Loucy (cell line): ENCODE measurements around the gene ABHD12B.

ENCODE experiments used
- H2AFZ ChIP-seq: fragments of 200-600 bp; sonication (generic); 2 replicates; pipeline ENCODE4 v1.6.0; 2016; ENCODE audit warnings: antibody characterized with exemption, mild to moderate bottlenecking, low read length, moderate library complexity
- H3F3A ChIP-seq: fragments of 200-600 bp; 2 replicates; pipeline ENCODE4 v1.6.0; 2016; ENCODE audit warnings: antibody characterized with exemption, low read depth, mild to moderate bottlenecking
- H3K27me3 ChIP-seq: fragments of 200-600 bp; sonication (generic); 2 replicates; pipeline ENCODE4 v1.6.1; 2014; ENCODE audit warnings: low read length, mild to moderate bottlenecking; ENCODE audit not compliant: insufficient read depth, poor library complexity, severe bottlenecking
- H3K36me3 ChIP-seq: fragments of 200-600 bp; sonication (generic); 2 replicates; pipeline ENCODE4 v1.6.1; 2016; ENCODE audit warnings: low read length; ENCODE audit not compliant: insufficient read depth
- H3K4me1 ChIP-seq: fragments of 200-600 bp; sonication (generic); 2 replicates; pipeline ENCODE4 v1.5.1; 2014; ENCODE audit warnings: low read length, mild to moderate bottlenecking; ENCODE audit not compliant: insufficient read depth, poor library complexity, severe bottlenecking
- H3K4me2 ChIP-seq: fragments of 200-600 bp; sonication (generic); 2 replicates; pipeline ENCODE4 v1.6.0; 2014; ENCODE audit warnings: antibody characterized with exemption, low read length, low read depth, mild to moderate bottlenecking; ENCODE audit not compliant: poor library complexity, severe bottlenecking
- H3K4me3 ChIP-seq: fragments of 200-600 bp; sonication (generic); 2 replicates; pipeline ENCODE4 v1.5.1; 2014; ENCODE audit warnings: low read length, mild to moderate bottlenecking, mixed read lengths; ENCODE audit not compliant: poor library complexity, severe bottlenecking
- H3K79me2 ChIP-seq: fragments of 200-600 bp; sonication (generic); 2 replicates; pipeline ENCODE4 v1.6.1; 2014; ENCODE audit warnings: low read length; ENCODE audit not compliant: insufficient read depth
- H3K9ac ChIP-seq: fragments of 200-600 bp; sonication (generic); 2 replicates; pipeline ENCODE4 v1.6.0; 2014; ENCODE audit warnings: mild to moderate bottlenecking, low read depth, low read length, moderate library complexity; ENCODE audit not compliant: poor library complexity, severe bottlenecking
- H3K9me2 ChIP-seq: fragments of 200-600 bp; sonication (generic); replicated peaks from 2 replicates; pipeline ENCODE4 v1.6.1; 2016; ENCODE audit warnings: low read depth, low read length, mixed read lengths
- H3K9me3 ChIP-seq: fragments of 200-600 bp; sonication (generic); 2 replicates; pipeline ENCODE4 v1.6.1; 2014; ENCODE audit warnings: mild to moderate bottlenecking, antibody characterized with exemption, low read length, low read depth; ENCODE audit not compliant: insufficient read depth
- H4K20me1 ChIP-seq: fragments of 200-600 bp; sonication (generic); 2 replicates; pipeline ENCODE4 v1.6.0; 2014; ENCODE audit warnings: antibody characterized with exemption, low read length, mild to moderate bottlenecking; ENCODE audit not compliant: insufficient read depth, poor library complexity, severe bottlenecking
- CTCF ChIP-seq: fragments of 200-600 bp; sonication (generic); conservative IDR thresholded peaks from 2 replicates; pipeline ENCODE4 v1.5.1; 2014; ENCODE audit warnings: mild to moderate bottlenecking, antibody characterized with exemption, low read length
- EZH2phosphoT487 ChIP-seq: fragments of 200-600 bp; IDR thresholded peaks from 2 replicates; pipeline ENCODE4 v1.6.1; 2018; ENCODE audit warnings: antibody characterized with exemption, mild to moderate bottlenecking, moderate library complexity, borderline replicate concordance

ABHD12B gene

GRCh38 chr14:50823762-50824636 is 47.9 kb upstream of the ABHD12B start:
- peaks cover 76% of the 10 kb centered on the region for H3K4me1 ChIP-seq
- H4K20me1 ChIP-seq = peaks cover 85% of the 10 kb centered on the region
- TF ChIP-seq CTCF (no peak), EZH2phosphoT487 (no peak)
- no peaks in the 10 kb centered on the region for H3K9me2 ChIP-seq
- no peaks in the 10 kb centered on the region for H3K27me3 ChIP-seq
- H3K36me3 ChIP-seq = peaks cover 11% of the 10 kb centered on the region; the same call in 1 of the 2 replicates
- peaks cover 100% of the 10 kb centered on the region for H3K79me2 ChIP-seq
- H3K9ac ChIP-seq = no peak overlapping the region
- H3K4me2 ChIP-seq = peak overlapping the region; percentile 98
- peak overlapping the region; percentile 84 for H3K4me3 ChIP-seq
- no peaks in the 10 kb centered on the region for H3K9me3 ChIP-seq
- H3F3A ChIP-seq = no peaks in the 10 kb centered on the region
- H2AFZ ChIP-seq = no peak overlapping the region

- no peaks in the 10 kb centered on the region for H3K9me3 ChIP-seq
- TF ChIP-seq CTCF (no peak), EZH2phosphoT487 (no peak)
- H3K9me2 ChIP-seq = no peaks in the 10 kb centered on the region
- H3K4me1 ChIP-seq = peaks cover 81% of the 10 kb centered on the region
- H3K9ac ChIP-seq = peak overlapping the region; percentile 21
- H3K4me2 ChIP-seq = peak overlapping the region; percentile 98
- no peaks in the 10 kb centered on the region for H3K27me3 ChIP-seq
- H3F3A ChIP-seq = no peaks in the 10 kb centered on the region
- H2AFZ ChIP-seq = no peak overlapping the region
- peak overlapping the region; percentile 84 for H3K4me3 ChIP-seq
- peaks cover 4% of the 10 kb centered on the region; the same call in 1 of the 2 replicates for H3K36me3 ChIP-seq
- peaks cover 93% of the 10 kb centered on the region for H4K20me1 ChIP-seq
- H3K79me2 ChIP-seq = peaks cover 100% of the 10 kb centered on the region
Measured at GRCh38 chr14:50825307-50825706, 46.5 kb upstream of the ABHD12B start.

GRCh38 chr14:50826681-50827080 is 45.2 kb upstream of the ABHD12B start:
- TF ChIP-seq EZH2phosphoT487 (no peak), CTCF (no peak)
- Histone ChIP-seq H3K4me3 (peak overlapping the region; percentile 84), H3K4me2 (peak overlapping the region; percentile 98), H2AFZ (no peak overlapping the region), H3F3A (no peaks in the 10 kb centered on the region), H3K27me3 (no peaks in the 10 kb centered on the region), H3K4me1 (peaks cover 74% of the 10 kb centered on the region), H3K9me3 (no peaks in the 10 kb centered on the region), H3K9me2 (no peaks in the 10 kb centered on the region), H3K36me3 (no peaks in the 10 kb centered on the region; the same call in 1 of the 2 replicates), H3K79me2 (peaks cover 90% of the 10 kb centered on the region), H3K9ac (peak overlapping the region; percentile 21), H4K20me1 (peaks cover 84% of the 10 kb centered on the region)
